GM12878 (cell line): Measurements from ENCODE around the gene CRYBA1. TPM values are rescaled to one million over a fixed set of nuclear protein-coding genes. Genes with fewer than 3 reads are reported as not detected.

ENCODE experiments used
- ATAC-seq: fragments of 200-7000 bp; cut with Tn5 transposase; 3 replicates; pipeline ENCODE4 v1.9.1; 2020; ENCODE audit warnings: mild to moderate bottlenecking, moderate library complexity
- BruUV-seq: library from RNA; stranded (reverse); fragments of 400-500 nt; replicated peaks from 2 replicates; lab custom pipeline; 2021; lab: Mats Ljungman, UMichigan
- CTCF ChIA-PET: fragments of 300-600 bp; sonication (Branson Sonifier 250); formaldehyde crosslinking; extraction: SDS; loops from one replicate; lab custom pipeline; 2021; ENCODE audit warnings: inconsistent platforms; lab: Yijun Ruan, JAX
- POLR2A ChIA-PET: fragments of 350-600 bp; formaldehyde crosslinking; extraction: SDS; loops from one replicate; lab custom pipeline; 2021; ENCODE audit warnings: inconsistent platforms; lab: Charles Lee
- RAD21 ChIA-PET: fragments of 300-600 bp; sonication (Branson Sonifier 250); formaldehyde crosslinking; loops from one replicate; lab custom pipeline; 2023; ENCODE audit warnings: antibody characterized with exemption; ENCODE audit not compliant: unreplicated experiment; lab: Charles Lee
- SMC1A ChIA-PET: fragments of 300-600 bp; sonication (Branson Sonifier 250); formaldehyde crosslinking; loops from one replicate; lab custom pipeline; 2023; ENCODE audit not compliant: unreplicated experiment, uncharacterized antibody; lab: Charles Lee
- DNase-seq: peaks from one replicate; pipeline ENCODE4 v3.0.0-alpha.2; 2011; ENCODE audit warnings: low read depth, low spot score
- FAIRE-seq: peaks from 3 replicates; lab custom pipeline; 2011; peaks lifted over from hg19 to GRCh38; lab: Jason Lieb, UNC
- H2AFZ ChIP-seq: 2 replicates; pipeline ENCODE4 v1.6.0; 2011; ENCODE audit warnings: low read depth, low read length, control low read depth; ENCODE audit not compliant: control insufficient read depth
- H3K27ac ChIP-seq: 2 replicates; pipeline ENCODE4 v1.5.1; 2011; ENCODE audit warnings: control low read depth; ENCODE audit not compliant: control insufficient read depth, insufficient read depth
- H3K27me3 ChIP-seq, 2 experiments: replicated peaks in 1 of 2; 2 replicates each; pipeline versions ENCODE4 v1.6.0 to v1.6.1; 2011; ENCODE audit warnings: low read length in 1 of 2; ENCODE audit not compliant: control insufficient read depth in 2 of 2, insufficient read depth in 2 of 2
- H3K36me3 ChIP-seq, 2 experiments: 2 replicates each; pipeline ENCODE4 v1.5.1; 2011; ENCODE audit warnings: low read length in 1 of 2; ENCODE audit not compliant: control insufficient read depth in 2 of 2, insufficient read depth in 2 of 2
- H3K4me1 ChIP-seq: 2 replicates; pipeline ENCODE4 v1.6.1; 2011; ENCODE audit warnings: mild to moderate bottlenecking, low read length, moderate library complexity, mixed read lengths; ENCODE audit not compliant: control insufficient read depth, insufficient read depth
- H3K4me2 ChIP-seq: 2 replicates; pipeline ENCODE4 v1.6.0; 2011; ENCODE audit warnings: control low read depth; ENCODE audit not compliant: control insufficient read depth, insufficient read depth
- H3K4me3 ChIP-seq: fragments of 200-600 bp; sonication (generic); 2 replicates; pipeline ENCODE4 v1.5.1; 2016
- H3K79me2 ChIP-seq: 2 replicates; pipeline ENCODE4 v1.6.0; 2011; ENCODE audit warnings: low read length; ENCODE audit not compliant: control insufficient read depth, insufficient read depth
- H3K9ac ChIP-seq: 2 replicates; pipeline ENCODE4 v1.8.0; 2011; ENCODE audit warnings: low read length, control low read depth, mixed read lengths; ENCODE audit not compliant: control insufficient read depth, insufficient read depth
- H3K9me3 ChIP-seq: replicated peaks from 3 replicates; pipeline ENCODE4 v1.5.1; 2011; ENCODE audit warnings: mild to moderate bottlenecking, low read length; ENCODE audit not compliant: control insufficient read depth, insufficient read depth
- H4K20me1 ChIP-seq: 2 replicates; pipeline ENCODE4 v1.6.0; 2011; ENCODE audit not compliant: control insufficient read depth, insufficient read depth
- ATF2 ChIP-seq: IDR thresholded peaks from 2 replicates; pipeline ENCODE4 v1.6.1; 2012; ENCODE audit warnings: low read length, inconsistent platforms
- ATF7 ChIP-seq: fragments of 450-650 bp; IDR thresholded peaks from 2 replicates; pipeline ENCODE4 v1.6.1; 2016; ENCODE audit warnings: low read depth, mild to moderate bottlenecking
- CEBPB ChIP-seq, 2 experiments: fragments of 150-350 bp in 1 of 2; IDR thresholded peaks; 2 replicates each; pipeline ENCODE4 v1.6.1; 2012 to 2014; ENCODE audit warnings: low read depth in 2 of 2, low read length in 2 of 2, borderline replicate concordance in 1 of 2, inconsistent platforms in 1 of 2
- CHD2 ChIP-seq: IDR thresholded peaks from 2 replicates; pipeline ENCODE4 v1.6.1; 2011; ENCODE audit warnings: low read depth, low read length, improper control_type of control experiment, borderline replicate concordance
- ESRRA ChIP-seq: IDR thresholded peaks from 2 replicates; pipeline ENCODE4 v1.6.1; 2012; ENCODE audit warnings: mild to moderate bottlenecking, low read length, improper control_type of control experiment
- GATAD2B ChIP-seq: fragments of 450-650 bp; conservative IDR thresholded peaks from 2 replicates; pipeline ENCODE4 v1.6.1; 2017; ENCODE audit warnings: low read depth, mild to moderate bottlenecking, moderate library complexity
- HSF1 ChIP-seq: fragments of 150-350 bp; IDR thresholded peaks from 2 replicates; pipeline ENCODE4 v1.6.1; 2014; ENCODE audit warnings: mild to moderate bottlenecking, low read depth, low read length
- LARP7 ChIP-seq: fragments of 450-650 bp; IDR thresholded peaks from 2 replicates; pipeline ENCODE4 v1.6.1; 2017; ENCODE audit warnings: mild to moderate bottlenecking
- POU2F2 ChIP-seq: IDR thresholded peaks from 3 replicates; pipeline ENCODE4 v1.6.1; 2011; ENCODE audit warnings: low read depth, mild to moderate bottlenecking, low read length, borderline replicate concordance
- TARDBP ChIP-seq: IDR thresholded peaks from 2 replicates; pipeline ENCODE4 v1.6.1; 2016; ENCODE audit warnings: borderline replicate concordance
- YBX1 ChIP-seq: fragments of 450-650 bp; IDR thresholded peaks from 2 replicates; pipeline ENCODE4 v1.6.1; 2016; ENCODE audit warnings: antibody characterized with exemption
- ZBED1 ChIP-seq: IDR thresholded peaks from 2 replicates; pipeline ENCODE4 v1.6.1; 2016; ENCODE audit warnings: borderline replicate concordance
- ZNF207 ChIP-seq: fragments of 450-650 bp; IDR thresholded peaks from 2 replicates; pipeline ENCODE4 v1.6.1; 2014; ENCODE audit warnings: antibody characterized with exemption, mild to moderate bottlenecking, borderline replicate concordance
- WGBS: methylation state at CpG from one replicate; pipeline ENCODE4 v1.1.6; 2016; ENCODE audit warnings: low lambda C conversion rate; ENCODE audit not compliant: insufficient replicate concordance, insufficient coverage; ENCODE audit errors: missing lambda C conversion rate; 5-methylcytosine and 5-hydroxymethylcytosine counted together
- in situ Hi-C: fragments of 300-500 bp; cut with MboI; formaldehyde crosslinking; loops from 9 replicates; pipeline ENCODE4 v1.14.3; 2018; ENCODE audit warnings: mixed read lengths
- intact Hi-C: fragments of 100-400 bp; cut with micrococcal nuclease; formaldehyde crosslinking; loops from one replicate; pipeline ENCODE4 v1.14.2; 2022; ENCODE audit not compliant: unreplicated experiment
- polyA plus RNA-seq, 11 experiments: library from polyadenylated mRNA; depleted of rRNA in 4 of 11; unstranded in 6 of 11; stranded (reverse) in 5 of 11; fragments of >200 nt; fragmentation: Nextera tagmentation in 4 of 11; fragmentation: Illumina TruSeq in 1 of 11; extraction: Ambion mirVana in 4 of 11; extraction: Trizol in 1 of 11; gene quantifications; 1 replicate in 1 of 11; 2 replicates in 10 of 11; pipeline versions ENCODE4 v1.2.1 to v1.2.3, GENCODE V29; 2011 to 2016; ENCODE audit warnings: inconsistent platforms in 2 of 11, missing spikeins in 2 of 11, low read depth in 1 of 11
- total RNA-seq, 4 experiments: library from RNA; depleted of rRNA in 3 of 4; stranded (reverse); fragments of >200 nt in 3 of 4; fragmentation: Illumina TruSeq in 1 of 4; extraction: Trizol in 1 of 4; gene quantifications; 2 replicates each; pipeline versions ENCODE4 v1.2.1 to v1.2.3, GENCODE V29; 2013 to 2021

Gene CRYBA1
- total and polyA plus RNA-seq, 10 of the 15 experiments (the other 5 are each of a cell fraction or from before 2014, with no cell fraction given), result not detected

GRCh38 chr17:29294580-29294900 is 47.9 kb downstream of the CRYBA1 start:
- peaks cover 0 to 3% of the 10 kb centered on the region in 2 experiments; a peak in 3 of 4 replicates for H3K36me3 ChIP-seq
- peak overlapping the region; percentile 96 for H2AFZ ChIP-seq
- peak overlapping the region; percentile 72 for H3K4me3 ChIP-seq
- peak overlapping the region; percentile 97 for H3K27ac ChIP-seq
- H3K27me3 ChIP-seq, result no peaks in the 10 kb centered on the region
- SMC1A ChIA-PET, result interaction anchor here (0.9 to 1.1 kb wide), 2 partner anchors 37 to 147 kb away, joined by 3 read pairs; no protein-coding TSS in a partner anchor
- RAD21 ChIA-PET, result interaction anchor here (0.7 to 1.9 kb wide), 8 partner anchors 11 to 483 kb away, joined by 3 to 19 read pairs (median 5); no protein-coding TSS in a partner anchor
- WGBS, result 0% methylated on average over 2 of the region's 2 CpGs
- in situ Hi-C loops, result no loop called here
- H3K4me2 ChIP-seq, result peak overlapping the region; percentile 93
- DNase-seq, result no peak
- TSS peak; percentile 98 for BruUV-seq
- CTCF ChIA-PET, result interaction anchor here (0.7 to 2.9 kb wide), 7 partner anchors 9 to 323 kb away, joined by 3 to 9 read pairs (median 4); no protein-coding TSS in a partner anchor
- TF ChIP-seq HSF1 (no peak), TARDBP (no peak), ZBED1 (0 out of 2 replicates have a peak, but pooled peaks have one; percentile 6), YBX1 (no peak), CEBPB (IDR thresholded peaks at IDR 0.05; ENCODE audit: borderline replicate concordance in 1 of 2, low read depth in 2 of 2, low read length in 2 of 2) (no peak), POU2F2 (no peak), GATAD2B (no peak), ESRRA (no peak), LARP7 (no peak), ATF7 (no peak), CHD2 (no peak), ZNF207 (0 out of 2 replicates have a peak, but pooled peaks have one; percentile 3), ATF2 (peak; percentile 54; the same call in 1 of the 2 replicates)
- no peak for ATAC-seq
- POLR2A ChIA-PET, result interaction anchor here (1.0 to 1.6 kb wide), 9 partner anchors 8 to 343 kb away, joined by 3 to 13 read pairs (median 7); partner anchors contain the start of genes PHF12 and TAOK1
- no peaks in the 10 kb centered on the region for H4K20me1 ChIP-seq
- intact Hi-C loops, result loop anchor here (5.0 kb wide), 1 partner anchor 342 kb away; the partner anchor contains the start of gene PHF12
- no peaks in the 10 kb centered on the region for H3K9me3 ChIP-seq
- FAIRE-seq, result no peak
- peaks cover 2% of the 10 kb centered on the region; the same call in 1 of the 2 replicates for H3K4me1 ChIP-seq
- peak overlapping the region; percentile 87 for H3K9ac ChIP-seq
- peaks cover 44% of the 10 kb centered on the region for H3K79me2 ChIP-seq
